ENCODE data around the gene ABCC3.

ABCC3 gene

DNA sequence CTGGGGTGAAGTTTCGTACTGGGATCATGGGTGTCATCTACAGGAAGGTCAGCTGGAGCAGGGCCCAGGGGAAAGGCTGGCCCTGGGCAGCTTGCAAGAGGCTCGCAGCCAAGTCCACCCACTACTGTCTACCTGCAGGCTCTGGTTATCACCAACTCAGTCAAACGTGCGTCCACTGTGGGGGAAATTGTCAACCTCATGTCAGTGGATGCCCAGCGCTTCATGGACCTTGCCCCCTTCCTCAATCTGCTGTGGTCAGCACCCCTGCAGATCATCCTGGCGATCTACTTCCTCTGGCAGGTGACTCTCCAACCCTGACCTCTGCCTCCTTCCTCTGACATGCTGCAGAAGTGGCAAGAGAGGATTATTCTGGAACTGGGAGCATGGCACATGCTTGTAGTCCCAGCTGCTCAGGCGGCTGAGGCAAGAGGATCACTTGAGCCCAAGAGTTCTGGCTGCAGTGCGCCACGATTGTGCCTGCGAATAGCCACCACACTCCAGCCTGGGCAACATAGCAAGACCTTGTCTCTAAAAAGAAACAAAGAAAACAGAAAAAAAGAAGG lies 29.2 kb downstream of the ABCC3 start:
- no peak overlapping the region for H3K4me3 ChIP-seq (ENCODE audit: low read length)
- H3K9me3 ChIP-seq (ENCODE audit: low read length), result no peaks in the 10 kb centered on the region
- H2AFZ ChIP-seq (ENCODE audit: low read depth, low read length), result no peak overlapping the region
- H3K27me3 ChIP-seq (ENCODE audit: insufficient read depth, low read length), result peaks cover 13% of the 10 kb centered on the region
- H3K36me3 ChIP-seq (ENCODE audit: insufficient read depth, low read length), result no peaks in the 10 kb centered on the region
- H3K4me1 ChIP-seq (ENCODE audit: insufficient read depth, low read length), result no peaks in the 10 kb centered on the region

GRCh38 chr17:50664788-50665458 lies 30.2 kb downstream of the ABCC3 start:
- Histone ChIP-seq H3K4me3 (ENCODE audit: low read length) (no peak overlapping the region), H2AFZ (ENCODE audit: low read depth, low read length) (no peak overlapping the region), H3K9me3 (ENCODE audit: low read length) (no peaks in the 10 kb centered on the region), H3K4me1 (ENCODE audit: insufficient read depth, low read length) (no peaks in the 10 kb centered on the region), H3K27me3 (ENCODE audit: insufficient read depth, low read length) (peaks cover 11% of the 10 kb centered on the region), H3K36me3 (ENCODE audit: insufficient read depth, low read length) (no peaks in the 10 kb centered on the region)

GRCh38 chr17:50665838-50666237 lies 31.2 kb downstream of the ABCC3 start:
- Histone ChIP-seq H3K36me3 (ENCODE audit: insufficient read depth, low read length) (no peaks in the 10 kb centered on the region), H3K9me3 (ENCODE audit: low read length) (no peaks in the 10 kb centered on the region), H3K4me1 (ENCODE audit: insufficient read depth, low read length) (no peaks in the 10 kb centered on the region), H3K4me3 (ENCODE audit: low read length) (no peak overlapping the region), H3K27me3 (ENCODE audit: insufficient read depth, low read length) (peaks cover 10% of the 10 kb centered on the region), H2AFZ (ENCODE audit: low read depth, low read length) (no peak overlapping the region)

- no peaks in the 10 kb centered on the region for H3K9me3 ChIP-seq (ENCODE audit: low read length)
- no peak overlapping the region for H2AFZ ChIP-seq (ENCODE audit: low read depth, low read length)
- no peaks in the 10 kb centered on the region for H3K36me3 ChIP-seq (ENCODE audit: insufficient read depth, low read length)
- no peaks in the 10 kb centered on the region for H3K4me1 ChIP-seq (ENCODE audit: insufficient read depth, low read length)
- no peak overlapping the region for H3K4me3 ChIP-seq (ENCODE audit: low read length)
- peaks cover 6% of the 10 kb centered on the region for H3K27me3 ChIP-seq (ENCODE audit: insufficient read depth, low read length)
These were observed 31.6 kb downstream of the ABCC3 start for GRCh38 chr17:50666316-50666715.

- Histone ChIP-seq H3K4me3 (ENCODE audit: low read length) (no peak overlapping the region), H3K36me3 (ENCODE audit: insufficient read depth, low read length) (no peaks in the 10 kb centered on the region), H2AFZ (ENCODE audit: low read depth, low read length) (no peak overlapping the region), H3K27me3 (ENCODE audit: insufficient read depth, low read length) (peaks cover 11% of the 10 kb centered on the region), H3K9me3 (ENCODE audit: low read length) (no peaks in the 10 kb centered on the region), H3K4me1 (ENCODE audit: insufficient read depth, low read length) (no peaks in the 10 kb centered on the region)
These were observed 32.8 kb downstream of the ABCC3 start for GRCh38 chr17:50667259-50668024.

DNA sequence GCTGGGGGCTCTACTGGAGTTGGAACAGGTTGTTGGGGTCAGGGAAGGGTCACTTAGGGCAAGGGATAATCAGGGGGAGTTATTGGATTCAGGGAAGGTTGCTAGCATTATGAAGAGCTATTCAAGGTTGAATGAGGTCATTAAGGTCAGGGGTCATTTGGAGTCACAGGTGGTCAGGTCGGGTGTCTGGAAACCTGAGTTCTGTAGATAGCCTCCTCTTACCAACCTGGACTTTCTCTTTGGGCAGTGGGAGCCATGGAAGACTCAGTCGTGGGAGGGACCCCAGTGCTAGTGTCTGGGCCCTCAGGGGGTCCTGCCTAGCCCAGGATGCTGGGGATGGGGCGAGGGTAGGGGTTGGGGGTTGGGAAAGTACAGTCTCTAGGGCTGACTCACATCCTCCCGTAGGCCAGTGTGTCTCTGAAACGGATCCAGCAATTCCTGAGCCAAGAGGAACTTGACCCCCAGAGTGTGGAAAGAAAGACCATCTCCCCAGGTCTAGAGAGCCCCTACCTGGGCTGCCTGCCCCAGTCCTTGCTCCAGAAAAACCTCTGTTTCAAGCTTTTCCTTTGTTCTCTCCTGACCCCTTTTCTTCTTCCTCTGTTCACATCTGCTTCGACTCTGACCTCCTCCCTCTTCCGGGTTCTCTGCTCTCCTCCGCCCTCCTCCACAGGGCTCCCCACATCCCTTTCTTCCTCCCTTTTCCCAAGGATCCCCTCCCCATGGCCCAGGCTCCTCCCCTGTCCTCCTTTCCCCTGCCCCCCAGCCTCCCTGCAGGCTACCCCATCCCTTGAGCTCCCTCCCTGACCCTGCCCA lies 33.5 kb downstream of the ABCC3 start:
- no peak overlapping the region for H2AFZ ChIP-seq (ENCODE audit: low read depth, low read length)
- peaks cover 13% of the 10 kb centered on the region for H3K27me3 ChIP-seq (ENCODE audit: insufficient read depth, low read length)

DNA sequence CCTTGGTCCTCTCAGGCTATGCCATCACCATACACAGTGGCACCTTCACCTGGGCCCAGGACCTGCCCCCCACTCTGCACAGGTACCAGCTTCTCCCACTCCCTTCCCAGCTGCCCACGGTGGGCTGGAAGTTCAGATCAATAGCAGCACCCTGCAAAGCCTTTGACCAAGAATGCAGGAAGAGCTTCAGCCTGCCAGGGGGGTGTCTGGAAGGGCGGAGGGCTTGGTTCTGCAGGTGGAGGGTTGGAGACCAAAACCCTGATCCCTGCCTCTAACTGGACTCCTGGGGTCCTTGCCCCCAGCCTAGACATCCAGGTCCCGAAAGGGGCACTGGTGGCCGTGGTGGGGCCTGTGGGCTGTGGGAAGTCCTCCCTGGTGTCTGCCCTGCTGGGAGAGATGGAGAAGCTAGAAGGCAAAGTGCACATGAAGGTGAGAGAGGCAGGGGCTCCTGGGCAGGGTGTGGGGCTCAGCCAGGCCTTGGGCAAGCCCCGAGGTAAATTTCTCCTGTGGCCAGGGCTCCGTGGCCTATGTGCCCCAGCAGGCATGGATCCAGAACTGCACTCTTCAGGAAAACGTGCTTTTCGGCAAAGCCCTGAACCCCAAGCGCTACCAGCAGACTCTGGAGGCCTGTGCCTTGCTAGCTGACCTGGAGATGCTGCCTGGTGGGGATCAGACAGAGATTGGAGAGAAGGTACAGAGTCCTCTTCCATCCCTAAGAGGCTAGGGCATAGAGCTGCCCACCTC lies 34.3 kb downstream of the ABCC3 start:
- Histone ChIP-seq H3K9me3 (ENCODE audit: low read length) (no peaks in the 10 kb centered on the region), H3K4me1 (ENCODE audit: insufficient read depth, low read length) (no peaks in the 10 kb centered on the region), H3K36me3 (ENCODE audit: insufficient read depth, low read length) (no peaks in the 10 kb centered on the region), H2AFZ (ENCODE audit: low read depth, low read length) (no peak overlapping the region), H3K27me3 (ENCODE audit: insufficient read depth, low read length) (peaks cover 11% of the 10 kb centered on the region), H3K4me3 (ENCODE audit: low read length) (no peak overlapping the region)

More for the DNA sequence above, 33.5 kb downstream of the ABCC3 start:
- Histone ChIP-seq H3K4me1 (ENCODE audit: insufficient read depth, low read length) (no peaks in the 10 kb centered on the region), H3K4me3 (ENCODE audit: low read length) (no peak overlapping the region), H3K36me3 (ENCODE audit: insufficient read depth, low read length) (no peaks in the 10 kb centered on the region), H3K9me3 (ENCODE audit: low read length) (no peaks in the 10 kb centered on the region)

DNA sequence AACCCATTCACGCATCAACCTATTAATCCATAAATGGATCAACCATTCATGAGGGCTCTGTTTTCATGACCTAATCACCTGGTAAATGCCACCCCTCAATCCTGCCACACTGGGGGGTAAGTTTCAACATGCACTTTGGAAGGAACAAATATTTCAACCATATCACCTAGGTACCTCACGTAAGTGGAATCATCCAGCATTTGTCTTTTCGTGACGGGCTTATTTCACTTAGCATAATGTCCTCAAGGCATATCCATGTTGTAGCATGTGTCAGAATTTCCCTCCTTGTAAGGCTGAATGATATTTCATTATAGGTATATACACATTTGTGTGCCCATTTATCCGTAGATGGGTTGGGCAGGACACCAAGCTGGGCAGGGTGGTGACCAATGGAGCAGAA lies 37.4 kb downstream of the ABCC3 start:
- H3K36me3 ChIP-seq (ENCODE audit: insufficient read depth, low read length), result no peaks in the 10 kb centered on the region
- no peak overlapping the region for H2AFZ ChIP-seq (ENCODE audit: low read depth, low read length)
- no peaks in the 10 kb centered on the region for H3K4me1 ChIP-seq (ENCODE audit: insufficient read depth, low read length)
- H3K4me3 ChIP-seq (ENCODE audit: low read length), result no peak overlapping the region
- H3K27me3 ChIP-seq (ENCODE audit: insufficient read depth, low read length), result peaks cover 18% of the 10 kb centered on the region
- H3K9me3 ChIP-seq (ENCODE audit: low read length), result no peaks in the 10 kb centered on the region

DNA sequence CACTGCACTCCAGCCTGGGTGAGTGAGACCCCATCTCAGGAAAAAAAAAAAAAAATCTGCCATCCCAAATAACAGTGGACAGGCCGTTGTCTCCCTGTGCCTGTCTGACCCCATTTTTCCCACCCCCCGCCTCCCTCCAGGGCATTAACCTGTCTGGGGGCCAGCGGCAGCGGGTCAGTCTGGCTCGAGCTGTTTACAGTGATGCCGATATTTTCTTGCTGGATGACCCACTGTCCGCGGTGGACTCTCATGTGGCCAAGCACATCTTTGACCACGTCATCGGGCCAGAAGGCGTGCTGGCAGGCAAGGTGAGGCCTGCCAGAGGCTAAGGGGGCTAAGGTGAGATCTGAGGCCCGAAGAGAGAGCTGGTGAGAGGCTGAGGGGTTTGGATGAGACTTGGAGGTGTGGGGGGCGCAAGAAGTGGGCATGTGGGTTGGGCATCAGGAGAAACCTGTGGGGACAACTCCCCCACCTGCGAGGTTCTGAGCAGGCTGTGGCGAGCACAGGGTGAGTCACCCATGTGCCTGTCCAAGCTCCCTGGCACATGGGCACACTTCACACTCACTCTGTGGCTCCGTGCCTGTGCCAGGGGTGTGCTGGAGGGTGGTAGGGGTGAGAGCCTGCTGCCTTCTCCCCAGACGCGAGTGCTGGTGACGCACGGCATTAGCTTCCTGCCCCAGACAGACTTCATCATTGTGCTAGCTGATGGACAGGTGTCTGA lies 38.3 kb downstream of the ABCC3 start:
- Histone ChIP-seq H2AFZ (ENCODE audit: low read depth, low read length) (no peak overlapping the region), H3K4me3 (ENCODE audit: low read length) (no peak overlapping the region), H3K27me3 (ENCODE audit: insufficient read depth, low read length) (peaks cover 22% of the 10 kb centered on the region), H3K36me3 (ENCODE audit: insufficient read depth, low read length) (no peaks in the 10 kb centered on the region), H3K4me1 (ENCODE audit: insufficient read depth, low read length) (no peaks in the 10 kb centered on the region), H3K9me3 (ENCODE audit: low read length) (no peaks in the 10 kb centered on the region)

GRCh38 chr17:50675190-50675589 lies 40.5 kb downstream of the ABCC3 start:
- Histone ChIP-seq H3K9me3 (ENCODE audit: low read length) (no peaks in the 10 kb centered on the region), H3K27me3 (ENCODE audit: insufficient read depth, low read length) (peaks cover 26% of the 10 kb centered on the region), H3K4me1 (ENCODE audit: insufficient read depth, low read length) (no peaks in the 10 kb centered on the region), H3K36me3 (ENCODE audit: insufficient read depth, low read length) (no peaks in the 10 kb centered on the region), H2AFZ (ENCODE audit: low read depth, low read length) (no peak overlapping the region), H3K4me3 (ENCODE audit: low read length) (no peak overlapping the region)

DNA sequence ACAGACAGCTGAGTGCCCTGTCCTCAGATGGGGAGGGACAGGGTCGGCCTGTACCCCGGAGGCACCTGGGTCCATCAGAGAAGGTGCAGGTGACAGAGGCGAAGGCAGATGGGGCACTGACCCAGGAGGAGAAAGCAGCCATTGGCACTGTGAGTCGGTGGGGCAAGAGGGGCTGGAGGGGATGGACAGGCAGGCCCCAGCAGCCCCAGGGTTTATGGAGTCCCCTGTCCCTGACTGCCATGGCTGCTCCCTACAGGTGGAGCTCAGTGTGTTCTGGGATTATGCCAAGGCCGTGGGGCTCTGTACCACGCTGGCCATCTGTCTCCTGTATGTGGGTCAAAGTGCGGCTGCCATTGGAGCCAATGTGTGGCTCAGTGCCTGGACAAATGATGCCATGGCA lies 40.9 kb downstream of the ABCC3 start:
- Histone ChIP-seq H3K4me3 (ENCODE audit: low read length) (no peak overlapping the region), H2AFZ (ENCODE audit: low read depth, low read length) (no peak overlapping the region), H3K4me1 (ENCODE audit: insufficient read depth, low read length) (no peaks in the 10 kb centered on the region), H3K36me3 (ENCODE audit: insufficient read depth, low read length) (no peaks in the 10 kb centered on the region), H3K9me3 (ENCODE audit: low read length) (no peaks in the 10 kb centered on the region), H3K27me3 (ENCODE audit: insufficient read depth, low read length) (peaks cover 26% of the 10 kb centered on the region)

All from neuron (in vitro differentiated cells).